ENCODE data around the gene SLC6A13.
"Not testable (repeated sequence)": the region's sequence is repeated elsewhere in the genome, so short reads cannot be mapped to it uniquely, and the experiment has no call there.

SLC6A13 gene

GRCh38 chr12:202081-202731 lies 60.4 kb downstream of the SLC6A13 start:
- in situ Hi-C loops (cut with MboI; ENCODE audit: low sequenced_read_pairs) = no loop called here

- in situ Hi-C loops (cut with MboI; ENCODE audit: low sequenced_read_pairs) = no loop called here
These were observed 61.3 kb downstream of the SLC6A13 start for GRCh38 chr12:201361-201760.

DNA sequence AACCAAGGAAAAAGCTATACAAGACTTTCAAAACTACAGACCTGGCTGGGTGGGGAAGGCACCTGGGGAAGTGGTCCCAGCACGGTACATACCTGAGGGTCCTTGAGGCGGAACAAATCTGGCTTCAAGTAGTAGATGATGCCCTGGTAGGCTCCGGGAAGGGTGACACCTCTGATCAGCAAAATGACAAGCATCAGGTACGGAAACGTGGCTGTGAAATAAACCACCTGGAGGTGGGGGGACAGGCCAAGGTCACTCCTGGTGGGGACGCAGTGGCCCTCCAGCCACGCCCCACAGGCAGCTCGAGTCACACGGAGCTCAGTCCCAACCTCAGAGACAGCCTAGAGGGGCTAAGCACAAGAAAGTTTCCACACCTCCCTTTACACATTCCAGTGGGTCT lies 63.9 kb downstream of the SLC6A13 start:
- in situ Hi-C loops (cut with MboI; ENCODE audit: low sequenced_read_pairs) = no loop called here

DNA sequence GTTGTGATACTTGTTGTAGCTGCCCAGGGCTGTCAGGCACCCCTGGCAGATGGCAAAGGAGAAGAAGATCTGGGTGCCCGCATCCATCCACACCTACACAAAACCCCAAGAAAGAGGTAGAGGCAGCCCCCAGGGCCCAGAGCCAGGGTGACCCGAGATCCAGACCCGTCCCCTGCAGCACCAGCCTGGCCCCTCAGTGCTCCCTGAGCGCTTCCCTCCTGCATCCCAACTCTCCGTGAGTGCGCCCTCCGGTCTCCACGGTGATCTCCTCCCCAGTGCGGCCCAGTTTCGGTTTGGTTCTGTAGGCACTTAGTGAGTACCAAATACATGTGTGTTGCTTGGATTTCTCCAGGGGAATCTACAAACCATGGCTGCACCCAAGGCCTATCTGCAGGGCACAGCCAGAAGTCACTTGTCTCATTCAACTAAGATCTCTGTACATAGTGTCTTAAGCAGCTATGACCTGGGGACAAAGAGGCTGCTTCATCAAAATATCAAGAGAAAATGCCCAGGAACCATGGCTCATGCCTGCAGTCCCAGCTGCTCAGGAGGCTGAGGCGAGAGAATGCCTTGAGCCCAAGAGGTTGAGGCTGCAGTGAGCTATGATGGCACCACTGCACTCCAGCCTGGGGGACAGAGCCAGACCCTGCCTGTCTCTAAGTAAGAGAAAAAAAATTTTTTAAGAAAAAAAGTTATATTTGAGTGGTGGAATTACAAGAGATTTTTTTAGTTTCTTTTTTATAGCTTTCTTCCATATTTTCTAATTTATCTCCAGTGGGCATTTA lies 64.5 kb downstream of the SLC6A13 start:
- in situ Hi-C loops (cut with MboI; ENCODE audit: low sequenced_read_pairs) = no loop called here

DNA sequence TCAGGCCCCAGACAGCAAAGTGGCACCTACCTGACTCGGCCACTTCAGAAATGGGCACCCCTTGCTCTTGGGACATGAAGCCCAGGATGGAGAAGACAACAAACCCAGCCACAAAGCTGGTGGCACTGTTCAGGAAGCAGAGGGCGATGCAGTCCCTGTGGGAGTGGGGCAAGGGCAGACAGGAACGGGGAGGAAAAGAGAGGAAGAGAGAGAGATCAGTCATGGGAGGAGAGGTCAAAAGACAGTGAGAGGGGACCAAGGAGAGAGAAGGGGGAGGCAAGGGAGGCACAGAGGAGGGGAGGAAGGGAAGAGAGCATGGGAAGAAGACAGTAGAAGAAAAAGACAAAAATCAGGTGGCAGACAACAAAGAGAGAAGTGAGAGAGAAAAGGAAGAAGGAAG lies 65.3 kb downstream of the SLC6A13 start:
- in situ Hi-C loops (cut with MboI; ENCODE audit: low sequenced_read_pairs) = no loop called here

- in situ Hi-C loops (cut with MboI; ENCODE audit: low sequenced_read_pairs) = no loop called here
These were observed 66.2 kb downstream of the SLC6A13 start for GRCh38 chr12:196436-196835.

GRCh38 chr12:195951-196350 lies 66.7 kb downstream of the SLC6A13 start:
- in situ Hi-C loops (cut with MboI; ENCODE audit: low sequenced_read_pairs) = no loop called here

DNA sequence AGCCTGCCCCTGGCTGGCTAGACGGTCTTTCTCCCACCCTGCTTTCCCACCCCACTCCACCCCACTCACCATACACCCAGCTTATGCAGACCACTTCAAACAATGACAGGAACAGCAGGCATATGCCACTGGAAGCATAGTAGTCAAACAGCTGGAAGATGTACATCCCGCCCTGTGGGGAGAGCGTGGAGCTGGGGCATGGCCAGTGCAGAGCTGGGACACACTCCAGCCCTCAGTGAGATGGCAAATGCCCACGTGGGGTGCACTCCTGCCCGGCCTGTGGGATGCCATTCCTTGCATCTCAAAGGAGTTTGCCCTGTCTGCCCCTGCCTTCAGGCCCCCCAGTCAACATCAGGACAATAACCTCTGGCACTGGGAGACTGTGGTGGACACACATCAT lies 67.5 kb downstream of the SLC6A13 start:
- in situ Hi-C loops (cut with MboI; ENCODE audit: low sequenced_read_pairs) = no loop called here

DNA sequence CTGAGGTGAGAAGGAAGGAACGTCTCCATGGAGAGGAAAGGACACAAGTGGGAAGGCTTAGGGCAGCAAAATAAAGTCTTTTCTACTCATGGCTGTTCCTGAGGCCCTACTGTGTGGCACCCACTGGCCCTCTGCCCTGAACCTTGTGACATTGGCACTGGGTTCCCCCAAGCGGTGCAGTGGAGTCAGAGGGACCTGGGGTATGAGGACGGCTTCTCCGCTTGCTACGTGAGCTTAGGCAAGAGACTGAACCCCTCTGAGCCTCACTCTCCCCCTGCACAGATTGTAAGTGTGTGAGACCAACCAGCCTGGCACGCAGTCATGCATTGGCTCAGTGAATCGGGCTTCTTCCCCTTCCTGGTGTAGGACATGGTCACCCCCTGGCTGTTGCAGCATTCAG lies 68.4 kb downstream of the SLC6A13 start:
- in situ Hi-C loops (cut with MboI; ENCODE audit: low sequenced_read_pairs) = no loop called here

- in situ Hi-C loops (cut with MboI; ENCODE audit: low sequenced_read_pairs) = no loop called here
These were observed 69.4 kb downstream of the SLC6A13 start for GRCh38 chr12:193261-193660.

DNA sequence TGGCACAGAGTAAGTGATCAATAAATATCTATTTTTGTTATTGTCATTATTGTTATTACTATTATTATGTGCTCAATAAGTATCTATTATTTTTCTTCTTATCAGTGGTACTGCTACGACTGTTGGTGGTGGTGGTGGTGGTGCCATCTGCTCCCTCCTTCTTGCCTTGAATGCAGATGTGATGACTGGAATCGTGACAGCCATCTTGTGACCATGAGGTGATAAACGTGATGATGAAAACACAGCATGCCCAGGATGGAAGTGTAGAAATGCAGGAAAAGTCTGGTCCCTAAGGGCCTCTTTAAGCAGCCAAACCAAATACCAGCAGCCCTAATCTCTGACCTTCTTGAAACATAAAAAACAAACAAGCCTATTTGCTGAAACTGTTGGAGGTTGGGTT lies 71.1 kb downstream of the SLC6A13 start:
- in situ Hi-C loops (cut with MboI; ENCODE audit: low sequenced_read_pairs) = no loop called here

- in situ Hi-C loops (cut with MboI; ENCODE audit: low sequenced_read_pairs) = no loop called here
These were observed 71.8 kb downstream of the SLC6A13 start for GRCh38 chr12:190881-191280.

DNA sequence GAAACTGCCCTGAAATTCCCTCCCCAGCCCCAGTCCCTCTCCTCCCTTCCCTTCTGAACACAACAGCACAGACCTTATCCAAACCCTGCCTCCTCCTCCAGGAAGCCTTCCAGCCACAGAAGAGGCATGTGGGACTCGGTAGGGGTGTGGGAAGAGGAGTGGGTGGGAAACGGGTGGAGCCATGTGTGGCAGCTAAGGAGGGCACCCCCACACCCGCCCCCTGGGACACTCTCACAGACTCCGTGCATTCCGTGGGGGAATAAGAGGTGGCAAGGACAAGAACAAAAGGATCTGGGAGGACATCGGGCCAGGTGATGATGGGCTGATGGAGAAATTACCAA lies 73.0 kb downstream of the SLC6A13 start:
- in situ Hi-C loops (cut with MboI; ENCODE audit: low sequenced_read_pairs) = no loop called here

- in situ Hi-C loops (cut with MboI; ENCODE audit: low sequenced_read_pairs) = no loop called here
These were observed 73.6 kb downstream of the SLC6A13 start for GRCh38 chr12:188910-189621.

- in situ Hi-C loops (cut with MboI; ENCODE audit: low sequenced_read_pairs) = not testable (repeated sequence)
These were observed 74.4 kb downstream of the SLC6A13 start for GRCh38 chr12:187986-188909.

DNA sequence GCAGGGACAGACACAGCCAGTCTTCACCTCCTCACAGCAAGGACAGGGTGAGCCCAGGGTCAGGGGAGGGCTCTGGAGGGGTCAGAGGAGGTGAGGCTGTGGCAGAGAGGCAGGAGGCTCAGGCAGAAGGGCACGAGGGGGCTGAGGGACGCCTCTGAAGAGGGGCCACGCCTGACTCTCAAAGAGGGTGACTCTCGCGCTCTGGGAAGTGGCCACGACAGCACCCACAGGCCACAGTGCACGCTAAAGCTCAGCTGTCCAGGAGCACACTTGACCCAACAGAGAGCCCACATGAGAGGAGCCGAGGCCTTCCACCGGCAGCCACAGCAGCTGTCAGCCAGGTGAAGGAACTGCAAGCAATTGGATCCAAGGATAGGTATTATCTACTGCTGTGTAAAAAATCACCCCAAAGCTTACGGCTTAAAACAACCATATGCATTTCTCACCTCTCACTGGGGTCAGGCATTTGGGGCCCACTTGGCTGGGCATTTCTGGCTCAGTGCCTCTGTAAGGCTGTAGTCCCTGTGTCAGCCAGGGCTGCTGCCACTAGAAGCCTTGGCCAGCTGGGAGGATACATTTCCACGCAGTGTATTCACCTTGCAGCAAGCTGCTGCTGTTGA lies 76.5 kb downstream of the SLC6A13 start:
- in situ Hi-C loops (cut with MboI; ENCODE audit: low sequenced_read_pairs) = no loop called here

GRCh38 chr12:185576-185955 lies 77.1 kb downstream of the SLC6A13 start:
- in situ Hi-C loops (cut with MboI; ENCODE audit: low sequenced_read_pairs) = no loop called here

DNA sequence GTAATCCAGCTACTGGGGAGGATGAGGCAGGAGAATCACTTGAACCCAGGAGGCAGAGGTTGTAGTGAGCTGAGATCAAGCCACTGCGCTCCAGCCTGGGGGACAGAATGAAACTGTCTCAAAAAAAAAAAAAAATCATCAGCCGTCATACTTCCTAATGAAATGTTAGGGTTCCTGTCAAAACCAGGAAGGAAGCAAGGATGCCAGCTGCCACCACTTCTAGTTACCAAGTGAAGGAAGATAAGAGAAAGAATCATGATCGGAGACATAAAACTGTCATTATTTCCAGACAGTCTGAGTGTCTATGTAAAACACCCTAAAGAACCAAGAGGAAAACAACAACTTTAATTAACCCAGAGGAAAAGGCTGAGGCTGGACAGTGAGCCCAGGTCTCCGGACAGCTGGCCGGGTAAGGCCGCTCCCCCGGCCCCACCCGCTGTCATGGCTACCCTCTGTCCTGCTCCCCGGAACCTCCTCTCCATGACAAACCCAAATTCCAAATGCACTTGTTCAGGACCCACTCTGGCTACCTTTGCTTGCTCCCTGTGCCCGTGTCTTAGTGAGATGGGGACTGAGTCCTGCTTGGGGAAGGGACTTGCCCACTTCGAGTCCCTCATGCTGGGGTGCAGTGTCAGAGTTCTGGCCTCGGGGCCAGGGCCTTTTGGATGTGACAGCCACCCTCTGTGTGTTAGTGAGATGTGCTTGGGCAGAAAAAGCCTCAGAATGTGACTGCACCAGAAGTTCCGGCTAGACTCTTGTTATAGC lies 77.6 kb downstream of the SLC6A13 start:
- in situ Hi-C loops (cut with MboI; ENCODE audit: low sequenced_read_pairs) = no loop called here

- in situ Hi-C loops (cut with MboI; ENCODE audit: low sequenced_read_pairs) = no loop called here
These were observed 80.2 kb downstream of the SLC6A13 start for GRCh38 chr12:182381-182892.

- in situ Hi-C loops (cut with MboI; ENCODE audit: low sequenced_read_pairs) = no loop called here
These were observed 80.7 kb downstream of the SLC6A13 start for GRCh38 chr12:181921-182320.

Data from HL-60/S4 treated with retinoic acid at 250 ng/mL for 4 days and 3 days (cell line).